GM19240 (cell line): ENCODE data around the gene STUB1.

Source experiments
- DNase-seq: peaks from one replicate; pipeline ENCODE4 v3.0.0; 2011; ENCODE audit warnings: low spot score; ENCODE audit not compliant: insufficient read length

The STUB1 gene

DNA sequence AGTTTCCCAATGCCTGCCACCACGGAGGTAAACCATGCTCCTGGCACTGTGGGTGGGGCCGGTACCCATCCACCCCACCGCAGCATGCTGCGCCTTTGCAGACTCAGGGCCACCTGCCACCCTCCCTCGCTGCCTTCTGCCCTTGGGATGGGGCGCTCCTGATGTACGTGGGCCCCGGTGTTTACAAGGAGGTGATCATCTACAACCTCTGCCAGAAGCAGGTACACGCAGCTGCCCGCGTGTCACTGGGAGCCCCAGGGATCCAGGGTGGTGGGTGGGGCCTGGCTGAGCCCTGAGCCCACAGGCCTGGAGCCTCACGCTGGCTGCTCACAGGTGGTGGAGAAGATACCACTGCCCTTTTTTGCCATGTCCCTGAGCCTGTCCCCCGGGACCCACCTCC lies 13.6 kb upstream of the STUB1 start:
- DNase-seq, result no peak

- DNase-seq, result no peak
These were observed 13.0 kb upstream of the STUB1 start for GRCh38 chr16:667113-667779.

DNA sequence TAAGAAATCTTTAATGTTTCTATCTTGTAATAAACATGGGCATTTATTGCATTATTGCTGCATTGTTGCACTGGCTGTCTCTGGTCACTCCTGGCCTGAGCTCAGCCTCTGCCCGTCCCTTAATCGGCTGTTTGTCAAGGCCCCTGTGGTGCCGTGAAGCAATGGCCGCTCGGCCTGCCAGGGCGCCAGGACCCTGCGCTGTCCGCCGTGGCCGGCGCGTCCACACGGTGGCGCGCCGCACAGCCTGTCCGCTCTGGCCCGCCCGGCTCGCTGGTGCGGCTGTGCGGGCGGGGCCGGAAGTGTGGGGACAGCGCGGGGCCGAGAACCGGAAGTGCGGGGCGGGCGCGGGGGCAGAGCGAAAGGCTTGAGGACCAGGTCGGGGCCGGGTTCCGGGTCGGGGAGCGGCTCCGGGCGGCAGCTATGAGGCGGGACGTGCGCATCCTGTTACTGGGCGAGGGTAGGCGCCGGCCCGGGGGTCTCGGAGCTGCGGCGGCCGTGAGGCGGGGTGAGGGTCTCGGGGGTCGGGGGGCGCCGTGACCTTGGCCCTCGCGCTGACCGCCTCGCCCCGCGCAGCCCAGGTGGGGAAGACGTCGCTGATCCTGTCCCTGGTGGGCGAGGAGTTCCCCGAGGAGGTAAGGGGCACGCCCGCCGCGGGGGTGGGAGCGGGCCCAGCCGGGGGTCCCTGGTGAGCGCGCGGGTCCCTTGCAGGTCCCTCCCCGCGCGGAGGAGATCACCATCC lies 12.3 kb upstream of the STUB1 start, which contains the start of gene RHOT2:
Gene RHOT2 (plus strand): TSS at position 353 of the 739 bp plus-strand sequence. CDS start 68 bp downstream, at position 421.
- DNase-seq, result peak; percentile 89

- no peak for DNase-seq
These were observed 11.6 kb upstream of the STUB1 start for GRCh38 chr16:668519-669171.

DNA sequence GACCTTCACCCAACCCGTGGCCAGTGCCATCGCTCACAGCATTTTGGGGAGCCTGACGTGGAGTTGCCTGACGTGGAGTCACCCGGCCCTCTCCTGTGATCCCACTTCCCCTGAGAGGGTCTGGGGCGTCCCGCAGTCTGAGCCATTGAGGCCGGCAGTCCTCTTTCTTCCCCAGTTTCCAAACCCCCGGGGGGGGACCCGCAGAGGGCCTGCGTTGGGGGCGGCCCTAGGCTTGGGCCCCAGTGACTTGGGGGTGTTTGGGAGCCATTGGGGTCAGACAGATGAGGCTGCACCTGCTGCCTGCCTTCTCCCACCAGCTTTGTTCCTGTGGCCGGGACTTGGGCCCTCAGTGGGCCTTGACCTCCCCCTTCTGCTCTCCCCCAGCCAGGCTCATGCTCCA lies 10.5 kb upstream of the STUB1 start:
- DNase-seq, result no peak

DNA sequence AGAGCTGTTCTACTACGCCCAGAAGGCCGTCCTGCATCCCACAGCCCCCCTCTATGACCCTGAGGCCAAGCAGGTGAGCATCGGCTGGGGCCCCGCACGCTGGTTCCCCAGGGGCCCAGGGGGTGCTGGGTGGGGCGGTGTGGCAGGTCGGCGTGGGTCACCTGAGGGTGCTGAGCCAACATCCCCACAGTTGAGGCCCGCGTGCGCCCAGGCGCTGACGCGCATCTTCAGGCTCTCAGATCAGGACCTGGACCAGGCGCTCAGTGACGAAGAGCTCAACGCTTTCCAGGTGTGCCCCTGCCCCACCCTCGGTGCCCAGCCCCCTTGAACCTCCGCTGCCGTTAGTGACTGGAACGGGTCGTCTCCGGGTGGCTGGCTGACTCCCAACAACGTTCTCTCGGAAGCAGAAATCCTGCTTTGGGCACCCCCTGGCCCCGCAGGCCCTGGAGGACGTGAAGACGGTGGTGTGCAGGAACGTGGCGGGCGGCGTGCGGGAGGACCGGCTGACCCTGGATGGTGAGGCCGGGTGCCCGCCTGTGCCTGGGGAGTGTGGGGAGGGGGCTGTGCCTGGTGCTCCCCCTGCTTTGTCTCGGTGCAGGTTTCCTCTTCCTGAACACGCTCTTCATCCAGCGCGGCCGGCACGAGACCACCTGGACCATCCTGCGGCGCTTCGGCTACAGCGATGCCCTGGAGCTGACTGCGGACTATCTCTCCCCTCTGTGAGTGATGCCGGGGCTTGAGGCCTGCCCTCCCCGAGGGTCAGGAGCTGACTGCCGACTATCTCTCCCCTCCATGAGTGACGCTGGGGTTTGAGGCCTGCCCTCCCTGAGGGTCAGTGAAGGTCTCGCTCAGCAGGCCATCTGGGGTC lies 9.5 kb upstream of the STUB1 start:
- DNase-seq, result no peak

DNA sequence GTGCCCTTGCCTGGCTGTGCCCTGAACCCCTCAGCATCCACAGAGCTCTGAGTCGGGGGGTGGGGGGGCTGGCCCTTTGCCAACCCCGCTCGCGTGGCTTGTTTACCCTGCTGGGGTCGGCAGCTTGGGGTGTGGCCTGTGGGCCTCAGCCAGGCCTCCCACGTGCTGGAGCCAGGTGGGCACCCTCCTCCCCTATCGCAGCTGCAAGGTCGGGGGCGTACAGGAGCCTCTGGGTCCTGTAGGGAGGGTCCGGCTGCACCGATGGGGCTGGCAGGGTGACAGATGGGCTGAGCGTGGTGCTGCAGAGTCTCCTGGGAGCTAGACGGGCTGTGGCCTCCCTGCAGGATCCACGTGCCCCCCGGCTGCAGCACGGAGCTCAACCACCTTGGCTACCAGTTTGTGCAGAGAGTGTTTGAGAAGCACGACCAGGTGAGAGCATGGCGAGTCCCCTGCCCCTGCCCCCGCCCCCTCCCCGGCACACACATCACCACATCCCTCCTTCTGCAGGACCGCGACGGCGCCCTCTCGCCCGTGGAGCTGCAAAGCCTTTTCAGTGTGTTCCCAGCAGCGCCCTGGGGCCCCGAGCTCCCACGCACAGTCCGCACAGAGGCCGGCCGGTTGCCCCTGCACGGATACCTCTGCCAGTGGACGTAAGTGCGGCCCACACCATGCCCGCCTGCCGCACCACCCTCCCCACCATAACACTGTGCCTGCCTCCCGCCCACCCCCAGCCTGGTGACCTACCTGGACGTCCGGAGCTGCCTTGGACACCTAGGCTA lies 8.7 kb upstream of the STUB1 start:
- no peak for DNase-seq

DNA sequence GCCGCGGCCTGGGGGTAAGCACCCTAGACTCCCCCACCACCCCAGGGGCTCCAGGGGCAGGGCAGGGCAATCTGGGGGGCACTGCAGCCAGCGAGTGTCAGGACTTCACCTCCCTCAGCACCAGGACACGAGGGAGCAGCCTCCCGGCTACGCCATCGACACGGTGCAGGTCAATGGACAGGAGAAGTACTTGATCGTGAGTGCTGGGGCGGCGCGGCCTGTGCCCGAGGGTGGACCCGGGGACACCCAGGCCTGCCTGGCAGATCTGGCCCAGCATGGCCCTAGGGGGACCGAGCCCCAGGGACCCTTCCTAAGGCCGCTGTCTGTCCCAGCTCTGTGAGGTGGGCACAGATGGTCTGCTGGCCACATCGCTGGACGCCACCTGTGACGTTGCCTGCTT lies 7.8 kb upstream of the STUB1 start:
- no peak for DNase-seq

GRCh38 chr16:672851-673250 lies 7.4 kb upstream of the STUB1 start:
- no peak for DNase-seq

DNA sequence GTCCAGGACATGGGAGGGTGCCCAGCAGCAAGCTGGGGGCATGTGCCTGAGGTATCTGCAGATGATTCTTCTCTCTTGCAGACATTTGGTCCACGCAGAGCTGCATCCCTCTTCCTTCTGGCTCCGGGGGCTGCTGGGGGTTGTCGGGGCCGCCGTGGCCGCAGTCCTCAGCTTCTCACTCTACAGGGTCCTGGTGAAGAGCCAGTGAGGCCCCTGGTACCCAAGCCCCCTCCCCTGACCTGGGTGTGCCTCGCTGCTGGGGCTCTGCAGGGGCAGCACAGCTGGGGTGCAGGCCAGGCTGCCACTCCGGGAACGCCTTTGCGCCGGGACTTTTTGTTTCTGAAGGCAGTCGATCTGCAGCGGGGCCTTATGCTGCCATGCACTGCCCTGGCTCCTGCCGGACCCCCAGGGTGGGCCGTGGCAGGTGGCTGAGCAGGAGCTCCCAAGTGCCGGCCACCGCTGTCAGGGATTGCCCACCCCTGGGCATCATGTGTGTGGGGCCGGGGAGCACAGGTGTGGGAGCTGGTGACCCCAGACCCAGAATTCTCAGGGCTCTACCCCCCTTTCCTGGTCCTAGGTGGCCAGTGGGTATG lies 6.7 kb upstream of the STUB1 start:
- no peak for DNase-seq

DNA sequence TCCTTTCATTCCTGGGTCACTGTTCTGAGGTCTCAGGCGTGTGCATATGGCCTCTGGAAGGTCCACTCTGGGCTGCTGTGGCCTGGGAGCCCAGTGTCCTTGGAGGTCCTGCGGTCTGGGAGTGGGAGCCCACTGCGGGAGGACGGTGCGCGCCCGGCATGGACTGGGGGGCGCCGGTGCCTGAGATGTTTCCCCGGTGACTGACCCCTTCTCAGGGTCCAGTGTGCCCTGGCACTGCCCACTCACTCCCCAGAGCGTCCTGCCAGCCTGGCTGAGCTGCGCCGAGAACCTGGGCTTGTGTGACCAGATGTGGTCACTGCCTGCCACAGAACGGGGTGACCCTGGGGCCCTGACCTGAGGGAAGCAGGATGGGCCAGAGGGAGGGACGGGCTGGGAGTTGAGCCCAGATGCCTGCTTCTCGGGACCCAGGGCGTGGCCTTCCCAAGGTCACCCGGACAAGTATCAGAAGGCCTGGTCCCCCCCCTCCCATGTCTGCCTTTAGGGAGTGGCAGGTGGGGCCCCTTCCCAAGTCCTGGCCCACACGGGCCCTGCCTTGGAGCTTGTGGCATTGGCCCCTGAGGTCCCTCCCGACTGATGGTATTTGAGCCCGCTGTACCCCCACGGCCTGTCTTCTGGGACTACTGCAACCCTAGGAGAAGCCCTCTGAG lies 5.9 kb upstream of the STUB1 start:
- DNase-seq, result no peak

- DNase-seq, result no peak
These were observed 5.0 kb upstream of the STUB1 start, which contains the start of gene RHBDL1 for GRCh38 chr16:674968-675883. Gene RHBDL1 (plus strand): TSS chr16:675671. CDS start chr16:675791, 120 bp downstream.

- no peak for DNase-seq
These were observed 4.2 kb upstream of the STUB1 start for GRCh38 chr16:675884-676564.

DNA sequence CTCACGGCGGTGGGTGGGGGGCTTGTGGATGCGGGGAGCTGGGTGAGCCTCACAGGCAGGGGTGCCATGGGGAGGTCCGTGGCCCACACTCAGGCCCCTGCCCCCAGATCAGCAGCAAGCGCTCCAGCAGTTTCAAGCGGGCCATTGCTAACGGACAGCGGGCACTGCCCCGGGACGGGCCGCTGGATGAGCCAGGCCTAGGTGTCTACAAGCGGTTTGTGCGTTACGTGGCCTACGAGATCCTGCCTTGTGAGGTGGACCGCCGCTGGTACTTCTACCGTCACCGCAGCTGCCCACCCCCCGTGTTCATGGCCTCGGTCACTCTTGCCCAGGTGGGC lies 3.7 kb upstream of the STUB1 start:
- no peak for DNase-seq

GRCh38 chr16:676913-677312 lies 3.3 kb upstream of the STUB1 start:
- DNase-seq, result no peak

- DNase-seq, result no peak
These were observed 2.7 kb upstream of the STUB1 start for GRCh38 chr16:677316-678190.

DNA sequence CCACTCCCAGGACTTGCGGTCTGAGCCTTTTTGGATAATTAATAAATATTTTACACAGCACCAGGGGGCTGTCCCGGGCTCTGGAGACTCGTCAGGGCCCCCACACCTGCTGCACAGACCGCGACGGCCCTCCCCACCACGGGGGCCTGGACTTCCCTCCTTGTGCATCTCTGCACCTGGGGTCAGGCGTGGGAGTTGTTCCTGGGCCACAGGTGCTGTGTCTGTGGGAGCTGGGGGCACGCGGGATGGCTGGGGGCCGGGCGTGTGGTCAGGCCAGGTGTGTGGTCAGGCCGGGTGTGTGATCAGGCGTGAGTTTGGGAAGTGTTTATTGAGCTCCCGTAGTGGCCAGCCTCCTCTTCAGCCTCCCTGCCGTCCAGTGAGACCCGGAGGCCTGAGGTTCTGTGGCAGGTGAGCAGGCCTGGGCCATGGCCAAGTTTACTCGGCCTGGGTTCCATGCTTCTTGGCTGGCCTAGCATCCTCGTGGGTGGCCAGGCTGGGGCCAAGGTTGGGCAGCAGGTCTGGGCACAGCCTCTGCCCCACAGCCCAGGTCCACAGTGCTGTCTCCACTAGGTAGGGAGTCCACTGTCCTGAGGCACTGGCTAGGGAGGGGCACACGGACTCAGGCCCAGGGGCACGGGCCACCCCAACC lies 1.9 kb upstream of the STUB1 start:
- DNase-seq, result no peak
